SK-N-SH (cell line): Measurements from ENCODE around the gene IDH3A. TPM values are rescaled to one million over a fixed set of nuclear protein-coding genes. Genes with fewer than 3 reads are reported as not detected.
A peak's percentile ranks its signal among the peaks of the same experiment; 100 is the strongest.

Experiments
- CTCF ChIA-PET: fragments of 300-600, 350-600 bp; formaldehyde crosslinking; extraction: SDS; loops from one replicate; lab custom pipeline; 2021; lab: Yijun Ruan, JAX
- POLR2A ChIA-PET: fragments of 350-600 bp; sonication (Branson Sonifier 250); formaldehyde crosslinking; extraction: SDS; loops from one replicate; lab custom pipeline; 2020; ENCODE audit warnings: antibody characterized with exemption, inconsistent platforms; lab: Yijun Ruan, JAX
- DNase-seq: peaks from one replicate; pipeline ENCODE4 v3.0.0; 2012
- H2AFZ ChIP-seq: fragments of 200-600 bp; sonication (generic); 2 replicates; pipeline ENCODE4 v1.8.1; 2016; ENCODE audit warnings: antibody characterized with exemption, mild to moderate bottlenecking, low read depth
- H3F3A ChIP-seq: fragments of 200-600 bp; sonication (generic); replicated peaks from 2 replicates; pipeline ENCODE3; 2016; ENCODE audit warnings: antibody characterized with exemption, mild to moderate bottlenecking; ENCODE audit not compliant: insufficient read depth
- H3K27ac ChIP-seq, 2 experiments: fragments of 200-500 bp in 1 of 2; fragments of 200-600 bp in 1 of 2; sonication (Bioruptor generic) in 1 of 2; sonication (generic), shearing (Covaris generic) in 1 of 2; 2 replicates each; pipeline versions ENCODE4 v1.5.1 to v1.6.1; 2014 to 2016; ENCODE audit warnings: low read depth in 2 of 2, inconsistent platforms in 1 of 2, low read length in 1 of 2, mild to moderate bottlenecking in 1 of 2, mixed read lengths in 1 of 2
- H3K27me3 ChIP-seq: fragments of 200-600 bp; sonication (generic), shearing (Covaris generic); 2 replicates; pipeline ENCODE4 v1.6.1; 2016; ENCODE audit warnings: mixed run types; ENCODE audit not compliant: insufficient read depth
- H3K36me3 ChIP-seq, 2 experiments: fragments of 200-500 bp in 1 of 2; fragments of 200-600 bp in 1 of 2; sonication (Bioruptor generic) in 1 of 2; sonication (generic) in 1 of 2; replicated peaks in 1 of 2; 2 replicates each; pipeline versions ENCODE3 to v1.5.1; 2014 to 2016; ENCODE audit warnings: low read length in 1 of 2, mild to moderate bottlenecking in 1 of 2; ENCODE audit not compliant: insufficient read depth in 2 of 2, control insufficient read depth in 1 of 2
- H3K4me1 ChIP-seq, 2 experiments: fragments of 200-500 bp in 1 of 2; fragments of 200-600 bp in 1 of 2; sonication (Bioruptor generic) in 1 of 2; sonication (generic), shearing (Covaris generic) in 1 of 2; 2 replicates each; pipeline versions ENCODE4 v1.5.1 to v1.6.1; 2014 to 2016; ENCODE audit warnings: low read depth in 1 of 2, low read length in 1 of 2, mixed run types in 1 of 2; ENCODE audit not compliant: insufficient read depth in 2 of 2, control insufficient read depth in 1 of 2
- H3K4me2 ChIP-seq: fragments of 200-600 bp; sonication (generic), shearing (Covaris generic); 2 replicates; pipeline ENCODE4 v1.6.1; 2017; ENCODE audit warnings: mixed run types
- H3K4me3 ChIP-seq, 2 experiments: fragments of 200-500 bp in 1 of 2; fragments of 200-600 bp in 1 of 2; sonication (Bioruptor generic) in 1 of 2; sonication (generic), shearing (Covaris generic) in 1 of 2; 2 replicates each; pipeline versions ENCODE4 v1.5.1 to v1.8.1; 2014 to 2016; ENCODE audit warnings: low read depth in 2 of 2, inconsistent platforms in 1 of 2, low read length in 1 of 2, mild to moderate bottlenecking in 1 of 2, mixed read lengths in 1 of 2, moderate library complexity in 1 of 2
- H3K79me2 ChIP-seq: fragments of 200-600 bp; sonication (generic); 2 replicates; pipeline ENCODE4 v1.8.1; 2017; ENCODE audit warnings: mild to moderate bottlenecking; ENCODE audit not compliant: insufficient read depth
- H3K9ac ChIP-seq: fragments of 200-600 bp; sonication (generic); 2 replicates; pipeline ENCODE4 v1.6.1; 2017; ENCODE audit warnings: mixed run types
- H3K9me2 ChIP-seq: fragments of 200-600 bp; sonication (generic); 2 replicates; pipeline ENCODE4 v1.6.1; 2017; ENCODE audit warnings: mixed run types
- H3K9me3 ChIP-seq: fragments of 200-600 bp; sonication (generic); 2 replicates; pipeline ENCODE4 v1.6.1; 2017; ENCODE audit warnings: mixed run types, mild to moderate bottlenecking, moderate library complexity
- H4K20me1 ChIP-seq: fragments of 200-600 bp; sonication (generic); 2 replicates; pipeline ENCODE4 v1.6.1; 2017; ENCODE audit warnings: mild to moderate bottlenecking, mixed run types; ENCODE audit not compliant: insufficient read depth
- EP300 ChIP-seq, 2 experiments: IDR thresholded peaks; 2 replicates each; pipeline versions ENCODE4 v1.4.0 to v1.6.1; 2012; ENCODE audit warnings: borderline replicate concordance in 1 of 2, low read depth in 1 of 2, low read length in 1 of 2
- GATA2 ChIP-seq: sonication (generic); formaldehyde crosslinking; IDR thresholded peaks from 2 replicates; pipeline ENCODE4 v1.5.0; 2020; ENCODE audit warnings: mild to moderate bottlenecking, missing genetic modification reagents
- NFIC ChIP-seq: IDR thresholded peaks from 2 replicates; pipeline ENCODE4 v1.4.0; 2012; ENCODE audit warnings: borderline replicate concordance
- NRF1 ChIP-seq: IDR thresholded peaks from 2 replicates; pipeline ENCODE4 v1.6.1; 2012; ENCODE audit warnings: low read depth, mild to moderate bottlenecking, low read length
- RAD21 ChIP-seq: IDR thresholded peaks from 2 replicates; pipeline ENCODE4 v1.6.1; 2012; ENCODE audit warnings: mild to moderate bottlenecking, low read length
- RCOR1 ChIP-seq: fragments of 150-350 bp; IDR thresholded peaks from 2 replicates; pipeline ENCODE4 v1.6.1; 2017; ENCODE audit warnings: antibody characterized with exemption, low read length
- SMC3 ChIP-seq: IDR thresholded peaks from 2 replicates; pipeline ENCODE4 v1.6.1; 2012; ENCODE audit warnings: low read depth, low read length, improper control_type of control experiment
- TCF12 ChIP-seq: IDR thresholded peaks from 2 replicates; pipeline ENCODE4 v1.4.0; 2012
- WGBS: methylation state at CpG from one replicate; pipeline ENCODE4 v1.1.6; 2017; ENCODE audit warnings: low lambda C conversion rate; 5-methylcytosine and 5-hydroxymethylcytosine counted together
- polyA plus RNA-seq, 3 experiments: library from polyadenylated mRNA; depleted of rRNA; stranded (reverse); fragments of >200 nt; gene quantifications; 2 replicates each; pipeline ENCODE4 v1.2.3, GENCODE V29; 2012
- TF ChIP-seq, protein P1 (sequence below): fragments of 150-350 bp; IDR thresholded peaks from 2 replicates; pipeline ENCODE4 v1.6.1; 2017; ENCODE audit warnings: antibody characterized with exemption, low read length, low read depth, borderline replicate concordance
- TF ChIP-seq, protein P2 (sequence below): IDR thresholded peaks from 2 replicates; pipeline ENCODE4 v1.4.0; 2012; ENCODE audit warnings: low read depth
- TF ChIP-seq, protein P3 (sequence below): IDR thresholded peaks from 2 replicates; pipeline ENCODE4; 2012

IDH3A gene
- polyA plus RNA-seq, 1 of the 3 experiments (the other 2 are of a cell fraction) = 33.2 TPM

DNA sequence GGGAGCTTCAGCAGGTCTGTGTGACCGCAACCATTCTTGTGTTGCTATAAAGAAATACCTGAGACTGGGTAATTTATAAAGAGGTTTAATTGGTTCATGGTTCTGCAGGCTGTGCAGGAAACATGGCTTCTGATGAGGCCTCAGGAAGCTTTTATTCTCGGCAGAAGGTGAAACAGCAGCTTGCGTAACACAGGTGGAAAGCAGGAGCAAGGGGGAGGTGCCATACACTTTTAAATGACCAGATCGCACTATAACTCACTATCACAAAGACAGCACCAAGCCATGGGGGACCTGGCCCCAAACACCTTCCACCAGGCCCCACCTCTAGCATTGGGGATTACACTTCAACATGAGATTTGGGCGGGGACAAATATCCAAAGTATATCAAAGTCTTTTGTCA, 9.6 kb upstream of the IDH3A start:
- POLR2A ChIA-PET = no interaction called here
- no peaks in the 10 kb centered on the region for H4K20me1 ChIP-seq
- no peak overlapping the region for H3K4me3 ChIP-seq
- no peak overlapping the region for H3K9ac ChIP-seq
- H3F3A ChIP-seq = no peaks in the 10 kb centered on the region
- 98% methylated on average over 5 of the region's 5 CpGs for WGBS
- H3K9me3 ChIP-seq = no peaks in the 10 kb centered on the region
- no peaks in the 10 kb centered on the region for H3K79me2 ChIP-seq
- TF ChIP-seq NRF1 (no peak), NFIC (no peak)
- TF ChIP-seq, all 33 proteins: peak for 0
- H3K27me3 ChIP-seq = no peaks in the 10 kb centered on the region
- no peaks in the 10 kb centered on the region for H3K36me3 ChIP-seq
- H3K27ac ChIP-seq = no peak overlapping the region
- no peak overlapping the region for H3K4me2 ChIP-seq
- DNase-seq = no peak
- H2AFZ ChIP-seq = no peak overlapping the region
- peaks cover 0 to 5% of the 10 kb centered on the region in 2 experiments; a peak in 1 of 4 replicates for H3K4me1 ChIP-seq
- CTCF ChIA-PET = interaction anchor here (1.2 to 1.4 kb wide), 2 partner anchors 9 to 229 kb away, joined by 3 read pairs; no protein-coding TSS in a partner anchor
- no peaks in the 10 kb centered on the region for H3K9me2 ChIP-seq

DNA sequence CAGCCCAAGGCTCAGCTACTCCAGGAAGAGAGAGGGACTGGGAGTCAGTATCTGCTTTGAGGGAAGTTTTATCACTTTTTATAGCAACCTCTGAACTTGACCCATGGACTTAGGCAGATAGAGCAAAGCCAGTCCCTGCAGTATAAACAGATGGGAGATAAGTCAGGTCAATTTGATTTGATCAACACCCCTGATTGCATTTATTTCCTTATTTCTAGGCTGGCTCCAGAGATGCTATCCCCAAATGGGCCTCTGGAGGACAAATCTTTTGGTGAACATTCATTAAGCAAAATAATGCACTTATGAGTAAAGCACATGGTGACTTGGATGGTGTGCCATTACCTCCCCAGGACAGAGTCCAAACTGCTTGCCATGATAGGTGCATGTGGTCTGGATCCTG, 8.9 kb upstream of the IDH3A start:
- no peaks in the 10 kb centered on the region for H3F3A ChIP-seq
- no peaks in the 10 kb centered on the region for H3K27me3 ChIP-seq
- no peak for TF ChIP-seq TCF12
- no peak for TF ChIP-seq SMC3
- TF ChIP-seq EP300 (IDR thresholded peaks at IDR 0.05; ENCODE audit: borderline replicate concordance in 1 of 2, low read depth in 1 of 2, low read length in 1 of 2) = no peak
- TF ChIP-seq, protein P1, sequence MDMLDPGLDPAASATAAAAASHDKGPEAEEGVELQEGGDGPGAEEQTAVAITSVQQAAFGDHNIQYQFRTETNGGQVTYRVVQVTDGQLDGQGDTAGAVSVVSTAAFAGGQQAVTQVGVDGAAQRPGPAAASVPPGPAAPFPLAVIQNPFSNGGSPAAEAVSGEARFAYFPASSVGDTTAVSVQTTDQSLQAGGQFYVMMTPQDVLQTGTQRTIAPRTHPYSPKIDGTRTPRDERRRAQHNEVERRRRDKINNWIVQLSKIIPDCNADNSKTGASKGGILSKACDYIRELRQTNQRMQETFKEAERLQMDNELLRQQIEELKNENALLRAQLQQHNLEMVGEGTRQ = no peak
- TF ChIP-seq, protein P2, sequence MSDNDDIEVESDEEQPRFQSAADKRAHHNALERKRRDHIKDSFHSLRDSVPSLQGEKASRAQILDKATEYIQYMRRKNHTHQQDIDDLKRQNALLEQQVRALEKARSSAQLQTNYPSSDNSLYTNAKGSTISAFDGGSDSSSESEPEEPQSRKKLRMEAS = no peak
- 0 out of 2 replicates have a peak, but pooled peaks have one; percentile 25 for TF ChIP-seq GATA2 (CRISPR knock-in tag)
- TF ChIP-seq, protein P3, sequence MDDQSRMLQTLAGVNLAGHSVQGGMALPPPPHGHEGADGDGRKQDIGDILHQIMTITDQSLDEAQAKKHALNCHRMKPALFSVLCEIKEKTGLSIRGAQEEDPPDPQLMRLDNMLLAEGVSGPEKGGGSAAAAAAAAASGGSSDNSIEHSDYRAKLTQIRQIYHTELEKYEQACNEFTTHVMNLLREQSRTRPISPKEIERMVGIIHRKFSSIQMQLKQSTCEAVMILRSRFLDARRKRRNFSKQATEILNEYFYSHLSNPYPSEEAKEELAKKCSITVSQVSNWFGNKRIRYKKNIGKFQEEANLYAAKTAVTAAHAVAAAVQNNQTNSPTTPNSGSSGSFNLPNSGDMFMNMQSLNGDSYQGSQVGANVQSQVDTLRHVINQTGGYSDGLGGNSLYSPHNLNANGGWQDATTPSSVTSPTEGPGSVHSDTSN = no peak
- DNase-seq = no peak
- no peak overlapping the region for H3K9ac ChIP-seq
- no peaks in the 10 kb centered on the region for H4K20me1 ChIP-seq
- POLR2A ChIA-PET = no interaction called here
- no peak overlapping the region for H2AFZ ChIP-seq
- no peak overlapping the region for H3K4me3 ChIP-seq
- no peaks in the 10 kb centered on the region for H3K36me3 ChIP-seq
- no peak overlapping the region for H3K4me2 ChIP-seq
- peaks cover 0 to 5% of the 10 kb centered on the region in 2 experiments; a peak in 1 of 4 replicates for H3K4me1 ChIP-seq
- H3K79me2 ChIP-seq = no peaks in the 10 kb centered on the region
- H3K9me3 ChIP-seq = no peaks in the 10 kb centered on the region
- CTCF ChIA-PET = interaction anchor here (1.2 to 1.7 kb wide), 3 partner anchors 8 to 230 kb away, joined by 3 to 7 read pairs (median 3); no protein-coding TSS in a partner anchor
- no peaks in the 10 kb centered on the region for H3K9me2 ChIP-seq
- H3K27ac ChIP-seq = no peak overlapping the region

DNA sequence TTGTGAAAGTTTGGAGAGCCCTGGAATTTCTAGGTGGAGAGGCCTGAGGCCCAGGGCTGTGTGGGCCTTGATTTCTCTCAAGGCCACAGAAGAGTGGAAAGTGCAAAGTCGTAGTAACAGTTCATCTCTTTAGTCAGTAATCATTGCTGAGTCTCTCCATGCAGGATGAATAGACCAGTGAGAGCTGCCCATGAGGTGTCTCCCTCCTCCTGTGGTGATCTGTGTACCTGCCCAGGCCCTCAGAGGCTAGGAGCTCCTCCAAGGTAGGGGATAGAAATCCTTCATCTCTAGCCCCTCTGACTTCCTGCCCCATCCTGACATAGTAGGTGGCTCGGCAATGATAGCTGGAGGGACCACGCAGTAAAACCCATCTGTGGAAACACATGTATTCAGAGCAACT, 6.8 kb upstream of the IDH3A start:
- no peak for DNase-seq
- Histone ChIP-seq H3K79me2 (no peaks in the 10 kb centered on the region), H3K27ac (no peak overlapping the region), H3K4me2 (no peak overlapping the region), H3K27me3 (no peaks in the 10 kb centered on the region), H3K4me3 (no peak overlapping the region), H3K9ac (no peak overlapping the region), H3K4me1 (peaks cover 0 to 5% of the 10 kb centered on the region in 2 experiments; a peak in 1 of 4 replicates), H3K9me3 (no peaks in the 10 kb centered on the region), H3K9me2 (no peaks in the 10 kb centered on the region), H3F3A (no peaks in the 10 kb centered on the region), H3K36me3 (no peaks in the 10 kb centered on the region), H2AFZ (no peak overlapping the region), H4K20me1 (no peaks in the 10 kb centered on the region)
- POLR2A ChIA-PET = no interaction called here
- CTCF ChIA-PET = interaction anchor here (1.0 kb wide), 1 partner anchor 39 kb away, joined by 3 read pairs; no protein-coding TSS in a partner anchor
- WGBS = 90% methylated on average over 3 of the region's 3 CpGs
- TF ChIP-seq RCOR1 (no peak), RAD21 (no peak), NFIC (no peak)
- TF ChIP-seq, all 33 proteins: peak for 0
